ENCODE data around the gene S100A8.

The S100A8 gene

DNA sequence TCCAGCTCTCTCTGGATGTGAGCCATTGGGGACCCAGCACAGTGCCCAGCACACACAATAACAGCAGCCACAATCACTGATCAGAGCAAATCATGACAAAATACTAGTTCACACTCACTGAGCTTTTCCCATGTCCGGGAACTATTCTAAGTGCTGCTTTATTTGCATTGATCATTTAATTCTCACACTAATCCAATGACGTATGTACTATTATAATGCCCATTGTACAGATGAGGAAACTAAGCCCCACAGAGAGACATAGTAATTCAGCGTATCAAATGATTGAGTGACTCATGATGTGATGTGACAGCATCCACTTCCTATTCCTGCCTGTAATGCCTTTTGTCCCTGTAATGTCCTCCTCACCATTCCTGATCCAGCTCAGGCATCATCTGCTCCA lies 1.9 kb upstream of the S100A8 start:
- no peak for DNase-seq (ENCODE audit: low read depth in 3 of 3)

DNA sequence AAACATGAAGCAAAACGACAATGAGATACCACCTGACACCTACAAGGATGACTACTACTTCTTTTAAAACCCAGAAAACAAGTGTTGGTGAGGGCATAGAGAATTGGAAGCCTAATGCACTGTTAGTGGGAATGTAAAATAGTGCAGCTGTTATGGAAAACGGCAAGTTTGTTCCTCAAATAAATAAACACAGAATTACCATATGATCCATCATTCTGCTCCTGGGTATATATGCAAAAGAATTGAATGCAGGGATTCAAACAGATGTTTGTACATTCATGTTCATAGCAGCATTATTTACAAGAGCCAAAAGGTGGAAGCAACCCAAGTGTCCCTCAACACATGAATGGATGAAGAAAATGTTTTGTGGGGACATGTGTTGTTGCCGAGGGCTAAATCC lies 1.4 kb upstream of the S100A8 start:
- DNase-seq (ENCODE audit: low read depth in 3 of 3): no peak

DNA sequence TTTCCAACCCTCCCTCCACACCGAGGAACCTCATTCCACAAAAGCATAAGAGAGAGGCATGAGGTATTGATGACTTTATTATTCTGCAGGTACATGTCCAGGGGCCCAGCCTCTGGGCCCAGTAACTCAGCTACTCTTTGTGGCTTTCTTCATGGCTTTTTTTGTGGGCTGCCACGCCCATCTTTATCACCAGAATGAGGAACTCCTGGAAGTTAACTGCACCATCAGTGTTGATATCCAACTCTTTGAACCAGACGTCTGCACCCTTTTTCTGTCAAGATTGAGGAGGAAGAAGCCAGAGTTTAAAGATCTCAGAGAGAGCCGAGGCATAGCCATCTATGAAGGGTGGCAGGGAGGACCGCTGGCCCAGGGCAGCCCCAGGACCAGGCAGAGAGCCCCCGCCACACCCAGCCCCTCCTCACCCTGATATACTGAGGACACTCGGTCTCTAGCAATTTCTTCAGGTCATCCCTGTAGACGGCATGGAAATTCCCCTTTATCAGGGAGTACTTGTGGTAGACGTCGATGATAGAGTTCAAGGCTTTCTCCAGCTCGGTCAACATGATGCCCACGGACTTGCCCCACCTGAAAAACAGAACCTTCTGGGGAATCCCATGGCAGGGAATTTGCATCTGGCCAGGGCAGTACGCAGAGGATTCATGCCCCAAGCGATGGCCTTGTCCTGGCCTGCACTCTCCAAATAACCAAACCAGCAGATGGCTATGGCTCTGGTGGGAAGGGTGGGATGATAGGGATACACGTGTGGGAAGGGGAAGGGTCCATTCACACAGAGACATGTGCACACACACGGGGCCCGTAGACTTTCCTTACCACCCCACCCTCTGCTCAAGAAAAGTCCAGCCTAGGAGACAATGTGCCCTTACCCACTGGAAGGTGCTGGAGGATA lies 647 bp downstream of the S100A8 start:
- no peak for DNase-seq (ENCODE audit: low read depth in 3 of 3)

DNA sequence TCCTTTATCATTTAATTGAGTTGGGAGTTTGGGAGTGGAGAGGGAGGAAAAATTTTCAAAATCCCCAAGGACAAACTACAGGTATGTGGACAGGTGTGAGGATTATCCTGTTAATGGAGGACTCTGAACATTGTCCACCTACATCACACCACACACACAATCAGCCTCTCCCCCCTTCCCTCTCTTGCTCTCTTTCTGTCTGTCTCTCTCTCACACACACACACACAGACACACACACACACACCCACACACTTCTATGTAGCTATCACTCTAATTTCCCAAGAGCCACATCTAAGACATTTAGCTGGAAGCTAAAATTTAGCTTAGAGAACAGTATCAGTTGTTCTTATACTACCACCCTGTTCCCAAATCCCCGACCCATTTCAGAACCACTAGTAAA lies 1.5 kb downstream of the S100A8 start:
- DNase-seq (ENCODE audit: low read depth in 3 of 3): no peak

DNA sequence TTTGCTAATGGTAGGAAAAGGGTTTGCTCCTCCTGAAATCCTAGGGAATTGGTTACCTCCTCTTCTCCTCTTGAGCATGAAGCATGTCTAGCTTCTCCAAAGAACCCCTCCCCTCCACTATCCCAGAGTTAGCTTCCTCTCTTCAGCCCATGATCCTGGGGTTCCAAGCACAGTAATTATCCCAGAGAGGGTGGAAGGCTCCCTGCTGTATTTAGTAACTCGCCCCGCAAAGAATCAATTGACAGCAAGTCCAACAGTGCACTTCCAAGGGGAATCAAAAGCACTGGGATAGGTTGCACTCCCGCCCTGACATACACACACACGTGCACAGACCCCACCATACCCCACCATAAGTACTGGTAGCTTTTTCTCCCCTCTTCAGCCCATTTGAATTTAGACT lies 3.1 kb downstream of the S100A8 start:
- no peak for DNase-seq (ENCODE audit: low read depth in 3 of 3)

DNA sequence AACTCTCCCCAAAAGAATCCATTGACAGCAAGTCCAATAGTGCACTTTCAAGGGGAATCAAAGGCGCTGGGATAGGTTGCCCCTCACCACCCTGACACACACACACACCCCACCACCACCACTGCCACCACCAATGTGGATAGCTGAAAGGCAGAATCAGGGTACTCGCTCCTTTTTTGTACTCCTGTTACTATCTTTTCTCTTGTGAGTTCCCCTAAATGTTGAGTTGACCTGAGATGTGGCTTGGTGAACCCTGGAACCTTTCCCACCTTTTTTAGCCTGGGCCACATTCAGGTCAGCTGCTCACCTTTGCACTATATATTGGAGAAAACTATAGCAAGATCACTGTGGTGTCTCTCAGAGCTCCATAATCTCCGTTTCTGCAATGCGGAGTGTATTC lies 3.9 kb downstream of the S100A8 start:
- DNase-seq (ENCODE audit: low read depth in 3 of 3): no peak

DNA sequence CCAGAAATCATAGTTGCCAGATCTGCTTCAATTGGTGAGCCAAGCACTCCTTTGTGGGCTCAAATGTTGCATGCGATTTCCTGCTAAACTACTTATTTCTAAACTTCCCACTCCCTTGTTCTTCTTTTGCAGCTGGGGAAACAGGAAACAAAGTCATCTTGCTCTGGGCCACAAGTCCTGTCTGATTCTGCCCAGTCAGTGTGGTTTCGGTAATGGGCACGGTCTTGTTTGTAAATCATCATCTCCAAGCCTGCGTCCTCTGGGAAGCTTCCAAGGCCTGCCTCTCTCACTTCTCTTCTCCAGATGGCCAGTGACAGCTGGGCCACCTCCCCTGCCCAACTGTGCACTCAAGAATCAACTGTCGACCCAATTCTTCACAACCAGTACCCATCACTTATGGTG lies 4.4 kb downstream of the S100A8 start:
- no peak for DNase-seq (ENCODE audit: low read depth in 3 of 3)

DNA sequence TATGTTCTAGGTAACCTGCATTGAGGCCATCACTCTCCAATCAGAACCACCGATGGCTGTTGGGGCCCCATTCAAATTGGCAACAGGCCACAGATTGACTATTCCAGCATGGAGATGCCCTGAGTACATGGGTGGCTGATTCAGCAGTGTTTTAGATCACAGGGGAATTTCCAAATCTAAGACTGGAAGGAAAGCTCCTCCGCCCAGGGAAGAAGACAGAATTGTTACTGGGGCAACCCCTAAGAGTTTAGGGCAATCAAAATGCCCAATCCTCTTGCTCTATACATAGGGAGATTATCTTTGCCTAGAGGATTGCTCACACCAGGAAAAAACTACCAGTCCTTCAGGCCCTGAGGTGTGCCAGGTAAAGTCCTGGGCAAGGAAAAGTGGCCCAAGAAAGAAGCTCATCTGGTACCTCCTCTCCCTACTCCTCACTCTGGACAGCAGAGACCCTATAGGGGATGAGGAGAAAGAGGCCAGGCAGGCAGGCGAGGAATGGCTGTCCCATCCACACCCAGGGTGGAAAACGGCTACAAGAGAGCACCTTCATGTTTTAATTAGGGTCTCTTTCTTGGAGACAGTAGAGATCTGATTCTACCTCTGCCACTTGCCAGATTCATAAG lies 5.8 kb downstream of the S100A8 start:
- no peak for DNase-seq (ENCODE audit: low read depth in 3 of 3)

DNA sequence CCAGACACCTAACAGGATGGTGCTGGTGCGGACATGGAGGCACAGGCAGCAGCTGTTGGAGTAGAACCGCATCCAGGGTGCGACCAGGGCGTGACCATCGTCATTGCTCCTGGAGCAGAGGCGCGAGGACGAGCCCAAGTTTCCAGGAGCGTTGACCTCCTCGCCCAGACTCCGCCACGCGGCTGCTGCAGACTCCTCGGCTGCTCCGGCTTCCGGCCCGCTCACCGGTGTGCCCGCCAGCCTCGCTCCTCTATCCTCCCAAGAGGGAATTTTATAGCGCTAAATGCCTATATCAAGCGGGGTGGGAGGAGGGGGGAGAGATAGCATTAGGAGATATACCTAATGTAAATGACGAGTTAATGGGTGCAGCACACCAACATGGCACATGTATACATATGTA lies 10.2 kb downstream of the S100A8 start:
- no peak for DNase-seq (ENCODE audit: low read depth in 3 of 3)

DNA sequence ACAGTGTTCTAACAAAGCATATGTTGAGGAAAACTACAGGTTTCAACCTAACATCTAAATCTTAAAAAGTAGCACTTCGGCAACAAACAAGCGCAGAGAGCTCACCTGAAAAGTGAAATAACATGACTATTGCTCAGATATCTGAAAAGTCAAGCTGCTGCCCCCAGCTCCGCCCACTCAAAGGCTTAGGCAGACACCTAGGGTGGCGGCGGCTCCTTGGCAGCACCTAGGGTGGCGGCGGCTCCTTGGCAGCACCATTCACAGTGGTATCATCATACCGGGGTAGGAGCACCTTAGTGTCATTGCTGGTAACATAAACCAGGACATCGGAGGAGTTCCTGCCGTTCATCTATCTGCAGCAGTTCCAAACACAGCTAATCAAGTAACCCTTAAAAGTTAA lies 11.3 kb downstream of the S100A8 start:
- no peak for DNase-seq (ENCODE audit: low read depth in 3 of 3)

DNA sequence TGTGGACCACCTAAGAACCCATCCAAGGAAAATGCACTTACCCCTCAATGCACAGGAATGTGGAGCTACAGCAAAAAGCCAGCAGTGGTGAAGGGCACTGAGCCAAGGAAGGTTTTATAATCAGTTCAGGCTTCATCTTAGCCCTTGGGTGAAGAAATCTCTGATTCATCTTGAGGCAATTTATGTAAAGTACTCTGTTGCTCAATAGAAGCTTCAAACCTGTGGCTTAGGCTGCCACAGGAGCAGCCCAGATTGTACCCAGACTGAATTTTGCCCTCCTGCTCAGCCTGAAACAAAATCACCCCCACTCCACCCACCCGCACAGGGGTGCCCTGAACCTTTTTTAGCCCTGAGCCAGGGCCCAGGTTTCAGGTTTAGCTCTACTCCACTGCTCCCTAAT lies 15.4 kb downstream of the S100A8 start, which contains the start of gene S100A12:
Gene S100A12 (minus strand): TSS at position 111 of the 400 bp plus-strand sequence. CDS start 1,029 bp downstream, outside the sequence.
- no peak for DNase-seq (ENCODE audit: low read depth in 3 of 3)

DNA sequence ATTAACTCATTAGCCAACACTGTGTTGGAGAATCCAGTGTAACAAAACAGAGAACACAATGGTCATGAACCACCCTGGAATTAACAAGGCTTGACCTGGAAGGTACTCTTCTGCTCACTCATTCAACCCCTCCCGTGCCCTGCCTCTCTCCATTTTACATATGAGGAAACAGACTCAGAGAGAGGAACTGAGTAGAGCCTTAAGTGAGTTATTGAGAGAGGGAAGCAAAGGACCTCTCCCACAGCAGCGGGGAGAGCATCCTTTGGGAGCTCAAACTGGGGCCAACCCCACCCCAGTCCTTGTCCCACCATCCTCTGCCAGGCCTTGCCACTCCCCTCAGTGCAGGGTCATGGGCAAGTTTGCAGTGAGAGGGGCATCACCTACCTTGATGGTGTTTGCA lies 16.8 kb downstream of the S100A8 start:
- no peak for DNase-seq (ENCODE audit: low read depth in 3 of 3)

DNA sequence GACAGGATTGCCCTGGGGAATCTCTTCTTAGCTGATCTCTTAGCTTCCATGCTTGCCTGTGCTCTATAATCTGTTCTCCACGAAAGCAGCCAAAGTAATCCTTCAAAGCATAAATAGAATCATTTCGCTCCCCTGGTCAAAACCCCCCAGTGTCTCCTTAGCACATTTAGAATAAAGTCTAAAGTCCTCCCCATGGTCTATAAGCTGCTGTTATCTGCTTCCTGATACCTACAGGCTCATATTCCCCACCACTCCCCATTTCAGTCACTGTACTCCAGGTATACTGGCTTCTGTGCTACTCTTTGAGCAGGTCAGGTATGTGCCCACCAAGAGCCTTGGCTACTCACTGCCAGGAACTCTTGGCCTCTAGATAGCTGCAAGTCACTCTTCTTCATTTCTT lies 18.3 kb downstream of the S100A8 start:
- DNase-seq (ENCODE audit: low read depth in 3 of 3): no peak

DNA sequence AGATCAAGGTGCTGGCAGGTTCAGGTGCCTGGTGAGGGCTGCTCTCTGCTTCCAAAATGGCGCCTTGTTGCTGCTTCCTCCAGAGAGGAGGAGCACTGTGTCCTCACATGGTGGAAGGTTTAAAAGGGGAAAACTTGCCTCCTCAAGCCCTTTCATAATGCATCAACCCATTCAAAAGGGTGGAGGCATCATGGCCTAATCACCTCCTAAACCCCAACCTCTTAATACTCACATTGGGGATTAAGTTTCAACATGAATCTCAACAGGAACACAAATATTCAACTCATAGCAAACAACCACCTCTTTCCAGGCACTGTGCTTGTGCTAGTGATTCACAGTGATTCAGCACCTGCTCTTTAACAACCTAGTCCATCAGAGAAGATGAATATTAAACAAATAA lies 19.6 kb downstream of the S100A8 start:
- DNase-seq (ENCODE audit: low read depth in 3 of 3): no peak

DNA sequence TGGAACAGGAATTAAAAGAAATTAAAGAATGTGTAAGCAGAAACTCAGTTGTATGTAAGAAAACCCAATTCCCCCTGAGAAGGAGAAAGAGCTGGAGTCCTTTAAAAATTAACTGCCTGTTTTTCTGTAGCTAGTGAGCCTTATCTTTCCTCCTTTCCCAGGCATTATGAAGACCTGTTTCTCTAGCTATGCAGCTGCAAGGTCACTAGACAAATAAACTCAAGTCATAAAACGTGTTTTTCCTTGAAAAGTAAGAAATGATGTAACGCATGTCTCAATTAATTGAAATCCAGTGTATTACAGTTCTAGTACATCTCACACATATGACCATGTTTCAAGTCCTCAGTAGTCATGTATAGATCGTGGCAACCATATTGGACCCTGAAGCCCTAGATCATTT lies 20.7 kb downstream of the S100A8 start:
- DNase-seq (ENCODE audit: low read depth in 3 of 3): no peak

DNA sequence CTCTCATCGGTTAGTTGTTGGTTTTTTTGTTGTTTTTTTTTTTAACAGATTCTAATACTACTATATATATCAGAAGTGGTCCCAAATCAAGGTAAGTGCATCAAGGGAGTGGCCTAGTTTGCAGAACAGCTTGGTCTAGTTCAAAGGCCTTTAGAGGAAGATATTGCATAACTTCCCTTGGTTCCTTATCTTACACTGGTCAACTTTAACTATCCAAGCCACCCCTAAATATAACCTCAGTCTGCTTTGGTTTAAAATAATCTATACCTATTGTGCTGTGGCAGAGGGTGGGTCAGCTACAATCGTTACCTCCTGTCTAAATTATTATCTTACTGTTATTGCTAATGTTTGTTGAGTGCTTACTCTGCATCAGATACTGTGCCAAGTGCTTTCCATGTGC lies 22.4 kb downstream of the S100A8 start:
- no peak for DNase-seq (ENCODE audit: low read depth in 3 of 3)

DNA sequence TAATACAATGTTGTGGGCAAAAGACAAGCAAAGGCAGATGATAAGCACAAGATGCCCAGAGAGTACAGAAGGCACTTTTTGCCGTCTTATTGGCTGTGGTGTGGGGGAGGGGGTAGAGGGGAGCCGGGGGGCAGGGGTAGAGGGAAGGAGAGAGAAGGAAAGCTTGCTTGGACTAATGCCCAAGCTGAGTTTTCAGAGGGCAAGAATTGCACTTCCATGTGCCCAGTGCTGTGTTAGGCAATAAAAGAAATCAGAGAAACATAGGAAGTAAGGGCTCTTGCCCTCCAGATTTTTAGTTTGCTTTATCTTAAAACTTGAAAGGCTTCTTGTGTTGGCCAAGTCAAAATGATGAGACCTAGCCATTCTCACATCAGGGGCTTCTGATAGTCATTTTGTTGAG lies 23.8 kb downstream of the S100A8 start:
- no peak for DNase-seq (ENCODE audit: low read depth in 3 of 3)

DNA sequence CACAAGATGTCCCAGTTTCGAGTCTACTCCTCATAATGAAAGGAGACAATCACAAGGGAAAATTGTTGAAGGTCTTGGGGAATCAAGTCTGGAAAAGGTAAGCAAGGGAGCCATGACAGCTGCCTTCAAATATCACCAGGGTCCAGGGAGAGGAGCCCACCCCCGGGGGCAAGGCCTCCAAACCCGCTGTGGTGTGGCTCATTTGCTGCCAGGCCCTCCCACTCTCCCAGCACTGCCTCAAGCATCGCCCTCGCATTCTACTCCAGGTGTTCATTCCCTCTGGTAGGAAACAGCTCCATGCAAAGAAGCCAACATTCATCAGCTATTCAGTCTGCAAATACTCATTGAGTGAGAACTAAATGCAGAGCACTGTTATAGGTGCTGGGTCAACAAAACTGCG lies 24.6 kb downstream of the S100A8 start:
- no peak for DNase-seq (ENCODE audit: low read depth in 3 of 3)

DNA sequence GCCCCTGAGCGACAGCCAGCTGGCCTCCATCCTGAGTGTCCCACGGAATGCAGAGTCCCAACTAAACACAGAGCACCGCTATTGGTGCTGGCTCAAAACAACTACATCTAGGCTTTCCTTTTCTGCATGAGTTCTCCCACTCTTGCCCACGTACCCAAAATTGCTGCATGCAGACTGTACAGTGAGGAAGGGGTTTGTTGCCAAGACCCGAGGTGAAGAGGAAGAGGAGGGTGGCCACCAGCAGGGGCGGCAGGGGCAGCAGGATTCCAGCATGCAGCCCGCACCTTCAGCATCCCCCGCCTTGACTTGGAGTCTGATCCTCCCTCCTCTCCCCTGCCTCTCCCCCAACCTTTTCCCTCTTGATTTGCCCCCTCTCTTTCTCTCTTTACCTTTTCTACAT lies 25.2 kb downstream of the S100A8 start:
- DNase-seq (ENCODE audit: low read depth in 3 of 3): no peak

DNA sequence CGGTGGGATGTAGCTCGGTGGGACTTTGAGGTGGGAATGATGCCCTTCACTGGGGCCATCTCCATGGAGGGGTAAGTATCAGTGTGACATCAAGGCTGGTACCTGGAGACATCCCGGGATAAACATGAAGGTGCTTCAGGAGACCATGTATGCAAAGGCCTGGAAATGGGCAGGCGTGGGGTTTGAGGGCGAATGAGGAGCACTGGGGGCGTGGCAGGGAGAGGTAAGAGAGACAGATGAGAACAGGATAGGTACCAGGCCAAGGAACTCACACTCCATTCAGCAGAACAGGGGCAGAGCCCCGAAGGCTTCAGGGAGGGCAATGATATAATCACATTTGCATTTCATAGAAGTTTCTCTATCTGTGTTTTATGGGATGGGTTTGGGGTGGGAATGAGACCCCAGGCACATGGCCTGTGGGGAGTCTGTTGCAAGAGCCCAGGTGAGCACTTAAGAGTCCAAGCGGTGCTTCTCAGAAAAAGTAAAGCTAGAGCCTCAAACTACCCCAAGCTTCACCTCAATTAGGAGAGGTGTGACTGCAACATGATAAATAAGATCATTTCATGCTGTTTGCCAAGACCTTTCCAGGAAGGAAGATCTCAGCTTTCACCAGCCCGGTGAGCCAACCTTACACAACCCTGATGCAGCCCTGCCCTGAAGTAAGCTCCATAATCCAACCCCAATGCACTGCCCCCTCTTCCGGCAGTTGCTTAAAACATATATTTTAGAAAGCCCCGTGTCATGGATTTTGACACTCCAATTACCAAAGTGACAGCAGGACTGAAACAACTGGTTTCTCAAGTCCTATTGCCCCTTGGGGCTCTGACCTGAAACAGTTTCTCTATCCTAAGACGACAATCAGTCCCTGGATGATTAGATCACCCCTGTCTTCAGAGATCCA lies 25.9 kb downstream of the S100A8 start:
- DNase-seq (ENCODE audit: low read depth in 3 of 3): no peak

DNA sequence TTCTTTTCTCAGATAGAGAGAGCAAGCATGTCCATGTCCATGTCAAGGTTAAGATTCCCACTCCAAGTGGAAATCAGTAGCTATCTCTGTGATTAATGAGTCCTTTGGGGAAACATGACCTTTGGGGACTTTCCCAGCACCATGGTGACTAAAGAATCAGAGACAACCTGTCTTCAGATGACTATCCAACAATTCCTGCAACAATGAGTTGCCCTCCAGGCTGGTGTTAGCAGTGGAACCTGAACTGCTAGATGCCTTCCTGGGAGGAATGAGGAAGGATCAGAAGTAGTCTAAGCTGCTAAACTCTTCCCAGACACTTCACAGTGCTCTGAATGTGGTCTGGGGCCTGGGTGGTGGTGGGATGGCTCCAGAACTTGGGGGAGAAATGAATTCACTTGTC lies 26.7 kb downstream of the S100A8 start:
- no peak for DNase-seq (ENCODE audit: low read depth in 3 of 3)

DNA sequence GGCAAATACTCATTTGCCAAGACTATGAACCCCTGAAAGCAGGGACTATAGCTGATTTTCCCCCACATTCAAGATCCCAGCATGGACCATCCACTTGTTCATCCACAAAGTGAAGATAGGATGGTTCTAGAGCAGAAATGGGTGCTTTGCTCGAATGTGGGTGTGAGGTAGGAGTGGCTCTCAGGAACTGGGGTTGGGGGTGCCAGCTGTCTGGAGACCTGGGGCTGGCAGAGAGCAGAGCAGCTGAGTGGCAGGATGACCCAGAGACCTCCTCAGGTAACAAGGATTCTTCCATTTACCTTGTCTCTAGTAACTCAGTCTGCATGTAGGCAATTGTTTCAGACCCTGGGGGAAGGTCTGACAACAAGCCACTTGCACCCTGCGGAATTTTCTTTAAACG lies 27.2 kb downstream of the S100A8 start:
- DNase-seq (ENCODE audit: low read depth in 3 of 3): no peak
